Mesenchymal stem cell (in vitro differentiated cells and primary cell): ENCODE data around the gene NIPAL1.

ENCODE experiments used
- DNase-seq: peaks from one replicate; pipeline ENCODE4 v3.0.0-alpha.2; 2013
- H2AFZ ChIP-seq: one replicate; pipeline ENCODE4 v1.6.1; 2013; ENCODE audit warnings: low read depth, mild to moderate bottlenecking, control low read depth, inconsistent platforms, low read length, moderate library complexity
- H2AK5ac ChIP-seq: 2 replicates; pipeline ENCODE4 v1.6.1; 2013; ENCODE audit warnings: low read length, moderate library complexity, mild to moderate bottlenecking, inconsistent platforms; ENCODE audit not compliant: severe bottlenecking
- H2BK120ac ChIP-seq: one replicate; pipeline ENCODE4 v1.6.1; 2013; ENCODE audit warnings: low read depth, mild to moderate bottlenecking, inconsistent platforms, low read length, moderate library complexity
- H2BK12ac ChIP-seq, 2 experiments: one replicate each; pipeline ENCODE4 v1.6.1; 2013; ENCODE audit warnings: inconsistent platforms in 2 of 2, low read length in 2 of 2, mild to moderate bottlenecking in 2 of 2, moderate library complexity in 2 of 2, control low read depth in 1 of 2
- H2BK15ac ChIP-seq: one replicate; pipeline ENCODE4 v1.6.1; 2013; ENCODE audit warnings: mild to moderate bottlenecking, low read depth, inconsistent platforms; ENCODE audit not compliant: poor library complexity, severe bottlenecking
- H2BK5ac ChIP-seq: 2 replicates; pipeline ENCODE4 v1.6.1; 2013; ENCODE audit warnings: low read depth, mild to moderate bottlenecking, low read length, control low read depth, inconsistent platforms; ENCODE audit not compliant: poor library complexity, severe bottlenecking
- H3K14ac ChIP-seq, 2 experiments: one replicate each; pipeline ENCODE4 v1.6.1; 2013; ENCODE audit warnings: inconsistent platforms in 2 of 2, low read length in 2 of 2, control low read depth in 1 of 2, mild to moderate bottlenecking in 1 of 2, moderate library complexity in 1 of 2
- H3K18ac ChIP-seq, 2 experiments: one replicate each; pipeline ENCODE4 v1.6.1; 2013; ENCODE audit warnings: inconsistent platforms in 2 of 2, low read length in 2 of 2, control low read depth in 1 of 2, low read depth in 1 of 2, mild to moderate bottlenecking in 1 of 2
- H3K23ac ChIP-seq, 2 experiments: one replicate each; pipeline ENCODE4 v1.6.1; 2013; ENCODE audit warnings: inconsistent platforms in 2 of 2, low read length in 2 of 2, mild to moderate bottlenecking in 2 of 2, moderate library complexity in 2 of 2, control low read depth in 1 of 2
- H3K27ac ChIP-seq: 2 replicates; pipeline ENCODE4 v1.5.1; 2013; ENCODE audit warnings: mild to moderate bottlenecking, moderate library complexity, low read length, control low read depth, inconsistent platforms; ENCODE audit not compliant: poor library complexity, severe bottlenecking
- H3K27me3 ChIP-seq, 2 experiments: 2 replicates each; pipeline versions ENCODE4 v1.6.1 to v1.7.0; 2013; ENCODE audit warnings: low read length in 2 of 2, mild to moderate bottlenecking in 2 of 2, moderate library complexity in 2 of 2, control low read depth in 1 of 2, inconsistent platforms in 1 of 2; ENCODE audit not compliant: control insufficient read depth in 1 of 2, insufficient read depth in 1 of 2
- H3K36me3 ChIP-seq, 2 experiments: 2 replicates each; pipeline versions ENCODE4 v1.6.1 to v1.7.0; 2013; ENCODE audit warnings: low read length in 2 of 2, control low read depth in 1 of 2, inconsistent platforms in 1 of 2, low read depth in 1 of 2, mild to moderate bottlenecking in 1 of 2; ENCODE audit not compliant: insufficient read depth in 2 of 2, control insufficient read depth in 1 of 2
- H3K4ac ChIP-seq, 2 experiments: one replicate each; pipeline ENCODE4 v1.6.1; 2013; ENCODE audit warnings: inconsistent platforms in 2 of 2, low read length in 2 of 2, mild to moderate bottlenecking in 2 of 2, moderate library complexity in 2 of 2, control low read depth in 1 of 2, low read depth in 1 of 2
- H3K4me1 ChIP-seq: 2 replicates; pipeline ENCODE4 v1.6.1; 2013; ENCODE audit warnings: low read depth, low read length, control low read depth; ENCODE audit not compliant: control insufficient read depth, insufficient read depth
- H3K4me2 ChIP-seq: 2 replicates; pipeline ENCODE4 v1.6.1; 2013; ENCODE audit warnings: low read length, mild to moderate bottlenecking, inconsistent platforms; ENCODE audit not compliant: poor library complexity, severe bottlenecking
- H3K4me3 ChIP-seq, 2 experiments: 2 replicates each; pipeline versions ENCODE4 v1.5.1 to v1.7.0; 2013; ENCODE audit warnings: low read length in 2 of 2, mild to moderate bottlenecking in 2 of 2, control low read depth in 1 of 2, low read depth in 1 of 2; ENCODE audit not compliant: insufficient read depth in 1 of 2
- H3K79me1 ChIP-seq: replicated peaks from 2 replicates; pipeline ENCODE4 v1.6.1; 2013; ENCODE audit warnings: mild to moderate bottlenecking, control low read depth, low read length, inconsistent platforms; ENCODE audit not compliant: poor library complexity, severe bottlenecking
- H3K9ac ChIP-seq: 2 replicates; pipeline ENCODE4 v1.7.0; 2013; ENCODE audit warnings: mild to moderate bottlenecking, low read length, moderate library complexity
- H3K9me3 ChIP-seq: 2 replicates; pipeline ENCODE4 v1.7.0; 2013; ENCODE audit warnings: mild to moderate bottlenecking, low read length; ENCODE audit not compliant: control insufficient read depth
- H4K8ac ChIP-seq: one replicate; pipeline ENCODE4 v1.6.1; 2013; ENCODE audit warnings: inconsistent platforms, mild to moderate bottlenecking, low read length, moderate library complexity
- H4K91ac ChIP-seq: one replicate; pipeline ENCODE4 v1.6.1; 2013; ENCODE audit warnings: mild to moderate bottlenecking, low read length, inconsistent platforms
- WGBS: methylation state at CpG from one replicate; pipeline ENCODE4 v1.1.7; 2013; ENCODE audit warnings: mixed read lengths; 5-methylcytosine and 5-hydroxymethylcytosine counted together

NIPAL1 gene

DNA sequence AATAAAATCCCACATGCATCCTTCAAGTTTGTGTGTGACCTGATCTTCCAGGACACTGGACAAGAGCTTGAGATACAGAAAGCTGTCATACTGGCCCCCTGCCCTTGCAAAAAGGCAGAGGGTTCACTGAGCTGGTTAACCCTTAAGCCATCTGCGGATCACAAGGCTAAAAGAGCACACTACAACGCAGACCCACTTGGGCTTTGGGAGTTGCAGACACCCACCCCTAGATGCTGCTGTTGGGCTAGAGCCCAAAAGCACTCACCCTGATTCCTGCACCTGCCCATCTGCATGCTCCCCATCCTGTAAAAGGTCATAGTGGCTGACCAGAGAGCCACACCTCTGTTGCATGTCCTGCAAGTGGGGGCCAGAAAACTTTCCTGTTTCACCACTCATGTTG, 66.4 kb downstream of the NIPAL1 start:
- Histone ChIP-seq H3K79me1 (no peaks in the 10 kb centered on the region), H2AK5ac (no peak overlapping the region), H3K18ac (no peak overlapping the region), H3K9ac (no peak overlapping the region), H3K27me3 (peaks cover 0 to 10% of the 10 kb centered on the region in 2 experiments), H2AFZ (no peak overlapping the region), H4K8ac (no peak overlapping the region), H3K14ac (no peak overlapping the region), H3K9me3 (no peaks in the 10 kb centered on the region), H3K4me2 (no peak overlapping the region), H2BK5ac (no peak overlapping the region), H3K4me1 (no peaks in the 10 kb centered on the region), H2BK120ac (no peak overlapping the region), H3K4ac (no peak overlapping the region), H2BK15ac (no peak overlapping the region), H4K91ac (no peak overlapping the region), H3K4me3 (no peak overlapping the region), H2BK12ac (no peak overlapping the region), H3K23ac (no peak overlapping the region), H3K36me3 (no peaks in the 10 kb centered on the region), H3K27ac (no peak overlapping the region)
- 93% methylated on average over 2 of the region's 2 CpGs for WGBS
- no peak for DNase-seq

DNA sequence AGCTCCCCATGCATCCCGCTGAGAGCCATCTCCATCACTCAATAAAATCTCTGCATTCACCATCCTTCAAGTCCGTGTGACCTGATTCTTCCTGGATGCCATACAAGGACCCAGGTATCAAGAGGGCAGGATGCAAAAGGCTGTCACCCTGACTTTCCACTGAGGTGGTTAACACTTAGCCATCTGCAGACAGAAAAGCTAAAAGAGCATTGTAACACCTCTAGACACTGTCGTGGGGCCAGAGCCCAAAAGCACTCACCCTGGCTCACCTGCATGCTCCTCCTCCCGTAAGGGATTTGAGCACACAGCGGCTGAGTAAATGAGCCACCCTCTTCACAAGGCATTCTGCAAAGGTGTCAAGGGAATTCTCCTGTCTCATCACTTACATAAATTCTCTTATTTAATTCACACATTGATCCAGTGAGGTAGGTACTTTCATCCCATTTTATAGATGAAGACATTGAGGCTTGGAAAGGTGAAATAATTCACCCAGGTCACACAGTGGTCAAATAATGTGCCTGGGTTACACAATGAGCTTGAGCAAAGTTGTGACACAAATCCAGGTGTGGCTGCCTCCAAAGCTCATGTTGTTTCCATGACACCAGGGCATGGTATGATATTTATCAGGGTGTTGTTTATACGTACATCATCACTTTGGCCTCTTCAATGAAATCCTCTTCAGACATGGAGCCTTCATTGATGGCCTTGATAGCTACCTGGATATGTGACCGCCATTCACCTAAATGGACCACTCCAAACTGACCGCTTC, 69.4 kb downstream of the NIPAL1 start:
- 68% methylated on average over 8 of the region's 8 CpGs for WGBS
- no peak overlapping the region for H3K4me3 ChIP-seq

More for the DNA sequence above, 69.4 kb downstream of the NIPAL1 start:
- peaks cover 0 to 10% of the 10 kb centered on the region in 2 experiments for H3K27me3 ChIP-seq
- no peak overlapping the region for H3K9ac ChIP-seq
- H3K9me3 ChIP-seq = no peaks in the 10 kb centered on the region
- no peak overlapping the region for H3K27ac ChIP-seq
- H2AFZ ChIP-seq = no peak overlapping the region
- H3K4me2 ChIP-seq = no peak overlapping the region
- no peak overlapping the region for H2BK5ac ChIP-seq
- H4K91ac ChIP-seq = no peak overlapping the region
- H2BK120ac ChIP-seq = no peak overlapping the region
- no peak overlapping the region for H3K18ac ChIP-seq
- H4K8ac ChIP-seq = no peak overlapping the region
- no peak for DNase-seq
- no peak overlapping the region for H3K4ac ChIP-seq
- no peaks in the 10 kb centered on the region for H3K4me1 ChIP-seq
- no peaks in the 10 kb centered on the region for H3K36me3 ChIP-seq
- H3K14ac ChIP-seq = no peak overlapping the region
- H2BK12ac ChIP-seq = no peak overlapping the region
- H3K23ac ChIP-seq = no peak overlapping the region
- no peak overlapping the region for H2AK5ac ChIP-seq
- no peak overlapping the region for H2BK15ac ChIP-seq
- H3K79me1 ChIP-seq = no peaks in the 10 kb centered on the region
